IgD-negative memory B cell (primary cell): ENCODE data around the gene PGLYRP3. TPM values are rescaled to one million over a fixed set of nuclear protein-coding genes. Genes with fewer than 3 reads are reported as not detected.

Experiments
- polyA plus RNA-seq: library from polyadenylated mRNA; unstranded; fragments of 300-500 nt; fragmentation: Illumina TruSeq; gene quantifications from one replicate; pipeline ENCODE4 v1.2.3, GENCODE V29; 2021

PGLYRP3 gene
- polyA plus RNA-seq, 1 donor from 2014 or later, result not detected

Other genes with a start within 250 kb of the PGLYRP3 start
- not detected for gene SPRR2B, start 241.3 kb downstream of the PGLYRP3 start, polyA plus RNA-seq
- not detected for gene SPRR2E, start 218.4 kb downstream of the PGLYRP3 start, polyA plus RNA-seq
- not detected for gene SPRR2F, start 199.4 kb downstream of the PGLYRP3 start, polyA plus RNA-seq
- gene SPRR2G, start 162.1 kb downstream of the PGLYRP3 start, polyA plus RNA-seq, result not detected
- not detected for gene LELP1, start 109.5 kb downstream of the PGLYRP3 start, polyA plus RNA-seq
- not detected for gene PRR9, start 95.4 kb downstream of the PGLYRP3 start, polyA plus RNA-seq
- not detected for gene LORICRIN, start 53.3 kb downstream of the PGLYRP3 start, polyA plus RNA-seq
- gene PGLYRP4, start 35.9 kb upstream of the PGLYRP3 start, polyA plus RNA-seq, result not detected
- gene S100A9, start 44.9 kb upstream of the PGLYRP3 start, polyA plus RNA-seq, result 44.6 TPM
- 0.97 TPM for gene S100A12, start 62.7 kb upstream of the PGLYRP3 start, polyA plus RNA-seq
- gene S100A8, start 78.1 kb upstream of the PGLYRP3 start, polyA plus RNA-seq, result 28.0 TPM
- gene S100A7A, start 103.6 kb upstream of the PGLYRP3 start, polyA plus RNA-seq, result not detected
- not detected for gene S100A7, start 147.7 kb upstream of the PGLYRP3 start, polyA plus RNA-seq
- gene S100A6, start 223.0 kb upstream of the PGLYRP3 start, polyA plus RNA-seq, result 397 TPM
- 1.4 TPM for gene S100A5, start 228.0 kb upstream of the PGLYRP3 start, polyA plus RNA-seq
- 524 TPM for gene S100A4, start 232.9 kb upstream of the PGLYRP3 start, polyA plus RNA-seq
- not detected for gene S100A3, start 236.3 kb upstream of the PGLYRP3 start, polyA plus RNA-seq